ENCODE results near the gene SLC25A25. TPM values are rescaled to one million over a fixed set of nuclear protein-coding genes. Genes with fewer than 3 reads are reported as not detected.
A peak's percentile ranks its signal among the peaks of the same experiment; 100 is the strongest.
"Not testable (repeated sequence)": the region's sequence is repeated elsewhere in the genome, so short reads cannot be mapped to it uniquely, and the experiment has no call there.

SLC25A25 gene
- total RNA-seq, 1 experiment from 2014 or later, result 29.3 TPM

- no peak overlapping the region for H3K4me3 ChIP-seq
- peak overlapping the region; percentile 55 for H3K27ac ChIP-seq
- H3K4me1 ChIP-seq, result peaks cover 34% of the 10 kb centered on the region
- no peaks in the 10 kb centered on the region for H3K9me3 ChIP-seq (replicated peaks)
- peak in 1 of 2 experiments; percentile 47 for DNase-seq
- peaks cover 48% of the 10 kb centered on the region for H3K36me3 ChIP-seq
- H3K27me3 ChIP-seq, result no peaks in the 10 kb centered on the region
Observed at GRCh38 chr9:128103589-128103962, 35.5 kb downstream of the SLC25A25 start.

- Histone ChIP-seq H3K27me3 (no peaks in the 10 kb centered on the region), H3K27ac (peak overlapping the region; percentile 55), H3K9me3 (replicated peaks) (no peaks in the 10 kb centered on the region), H3K4me1 (peaks cover 28% of the 10 kb centered on the region), H3K4me3 (no peak overlapping the region), H3K36me3 (peaks cover 51% of the 10 kb centered on the region)
- peak; percentile 95 to 96 for DNase-seq
Observed at GRCh38 chr9:128104171-128104618, 36.2 kb downstream of the SLC25A25 start.

GRCh38 chr9:128105538-128106175, 37.6 kb downstream of the SLC25A25 start:
- Histone ChIP-seq H3K9me3 (replicated peaks) (no peaks in the 10 kb centered on the region), H3K4me3 (no peak overlapping the region), H3K4me1 (peaks cover 23% of the 10 kb centered on the region), H3K36me3 (peaks cover 54% of the 10 kb centered on the region), H3K27ac (no peak overlapping the region), H3K27me3 (no peaks in the 10 kb centered on the region)
- no peak for DNase-seq

GRCh38 chr9:128106181-128106939, 38.3 kb downstream of the SLC25A25 start:
- H3K36me3 ChIP-seq, result peaks cover 54% of the 10 kb centered on the region
- no peaks in the 10 kb centered on the region for H3K9me3 ChIP-seq (replicated peaks)
- no peak for DNase-seq
- H3K27me3 ChIP-seq, result no peaks in the 10 kb centered on the region
- no peak overlapping the region for H3K4me3 ChIP-seq
- H3K27ac ChIP-seq, result no peak overlapping the region
- peaks cover 23% of the 10 kb centered on the region for H3K4me1 ChIP-seq

GRCh38 chr9:128106940-128107467, 39.0 kb downstream of the SLC25A25 start:
- no peak for DNase-seq
- Histone ChIP-seq H3K27me3 (no peaks in the 10 kb centered on the region), H3K9me3 (replicated peaks) (no peaks in the 10 kb centered on the region), H3K4me1 (peaks cover 23% of the 10 kb centered on the region), H3K4me3 (no peak overlapping the region), H3K27ac (no peak overlapping the region), H3K36me3 (peaks cover 54% of the 10 kb centered on the region)

- H3K4me1 ChIP-seq, result peaks cover 23% of the 10 kb centered on the region
- H3K4me3 ChIP-seq, result no peak overlapping the region
- no peak overlapping the region for H3K27ac ChIP-seq
- peaks cover 54% of the 10 kb centered on the region for H3K36me3 ChIP-seq
- H3K27me3 ChIP-seq, result no peaks in the 10 kb centered on the region
- no peak for DNase-seq
- no peaks in the 10 kb centered on the region for H3K9me3 ChIP-seq (replicated peaks)
Observed at GRCh38 chr9:128107468-128108268, 39.6 kb downstream of the SLC25A25 start.

GRCh38 chr9:128108269-128109049, 40.4 kb downstream of the SLC25A25 start:
- H3K27ac ChIP-seq, result no peak overlapping the region
- H3K36me3 ChIP-seq, result peaks cover 53% of the 10 kb centered on the region
- no peaks in the 10 kb centered on the region for H3K27me3 ChIP-seq
- H3K4me3 ChIP-seq, result no peak overlapping the region
- DNase-seq, result no peak
- peaks cover 20% of the 10 kb centered on the region for H3K4me1 ChIP-seq
- H3K9me3 ChIP-seq (replicated peaks), result no peaks in the 10 kb centered on the region

- H3K9me3 ChIP-seq (replicated peaks), result no peaks in the 10 kb centered on the region
- DNase-seq, result no peak
- no peak overlapping the region for H3K27ac ChIP-seq
- peaks cover 48% of the 10 kb centered on the region for H3K36me3 ChIP-seq
- no peaks in the 10 kb centered on the region for H3K27me3 ChIP-seq
- H3K4me3 ChIP-seq, result no peak overlapping the region
- peaks cover 13% of the 10 kb centered on the region for H3K4me1 ChIP-seq
Observed at GRCh38 chr9:128109050-128109709, 41.1 kb downstream of the SLC25A25 start.

- not testable (repeated sequence) for H3K4me3 ChIP-seq; H3K4me1 ChIP-seq; H3K27ac ChIP-seq; DNase-seq; H3K27me3 ChIP-seq; H3K9me3 ChIP-seq (replicated peaks)
- H3K36me3 ChIP-seq, result peaks cover 31% of the 10 kb centered on the region
Observed at GRCh38 chr9:128111726-128112125, 43.7 kb downstream of the SLC25A25 start.

- DNase-seq, result no peak
- H3K27me3 ChIP-seq, result no peaks in the 10 kb centered on the region
- no peak overlapping the region for H3K4me3 ChIP-seq
- H3K9me3 ChIP-seq (replicated peaks), result no peaks in the 10 kb centered on the region
- H3K36me3 ChIP-seq, result peaks cover 12% of the 10 kb centered on the region; the same call in 1 of the 2 replicates
- no peak overlapping the region for H3K27ac ChIP-seq
- no peaks in the 10 kb centered on the region for H3K4me1 ChIP-seq
Observed at GRCh38 chr9:128113526-128114325, 45.7 kb downstream of the SLC25A25 start.

GRCh38 chr9:128114326-128115186, 46.5 kb downstream of the SLC25A25 start:
- peaks cover 6% of the 10 kb centered on the region for H3K4me1 ChIP-seq
- H3K4me3 ChIP-seq, result no peak overlapping the region
- no peaks in the 10 kb centered on the region for H3K27me3 ChIP-seq
- no peaks in the 10 kb centered on the region for H3K9me3 ChIP-seq (replicated peaks)
- peaks cover 10% of the 10 kb centered on the region; the same call in 1 of the 2 replicates for H3K36me3 ChIP-seq
- DNase-seq, result no peak
- no peak overlapping the region for H3K27ac ChIP-seq

Data from SJCRH30 (cell line).